GDM1 (cell line): ENCODE results near the gene STK32C.

Source experiments
- DNase-seq: peaks from one replicate; lab custom pipeline; 2025; lab: John Stamatoyannopoulos, UW

The STK32C gene

DNA sequence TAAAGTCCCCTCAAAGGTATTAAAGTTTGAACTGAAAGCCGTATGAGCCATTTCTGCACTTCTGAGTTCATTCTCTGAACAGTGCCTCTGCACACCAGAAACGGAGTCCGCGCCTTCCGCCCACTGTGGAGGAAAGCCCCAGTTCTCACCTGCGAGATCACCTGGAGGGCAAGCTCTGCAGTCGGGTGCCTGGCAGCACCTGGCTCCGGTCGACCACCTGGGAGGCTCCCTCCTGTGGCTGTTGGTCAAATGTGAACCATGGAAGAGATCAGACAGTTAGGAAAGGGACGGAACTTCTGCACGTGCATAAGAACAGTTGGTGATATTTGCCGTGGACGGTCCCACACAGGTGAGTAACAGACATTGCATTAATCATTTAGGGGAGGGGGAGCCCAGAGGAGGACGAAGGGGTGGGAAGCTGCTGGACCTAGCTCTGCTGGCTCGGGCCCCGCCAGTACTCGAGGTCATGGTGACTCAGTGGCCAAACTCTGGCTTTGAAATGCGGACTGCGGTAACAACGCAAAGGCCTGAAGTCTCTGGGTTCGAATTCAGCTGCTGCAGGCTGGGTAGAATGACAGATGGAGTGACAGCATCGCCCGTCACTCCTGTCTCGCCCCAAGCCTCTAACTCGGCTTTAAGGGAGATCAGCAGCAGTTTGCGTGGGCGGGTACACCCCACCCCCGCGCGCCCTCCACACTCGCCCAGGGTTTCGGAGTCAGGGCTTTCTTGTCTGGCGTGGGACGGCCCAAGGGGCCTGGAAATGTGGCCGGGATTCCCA, 122.7 kb downstream of the STK32C start:
- DNase-seq = no peak

DNA sequence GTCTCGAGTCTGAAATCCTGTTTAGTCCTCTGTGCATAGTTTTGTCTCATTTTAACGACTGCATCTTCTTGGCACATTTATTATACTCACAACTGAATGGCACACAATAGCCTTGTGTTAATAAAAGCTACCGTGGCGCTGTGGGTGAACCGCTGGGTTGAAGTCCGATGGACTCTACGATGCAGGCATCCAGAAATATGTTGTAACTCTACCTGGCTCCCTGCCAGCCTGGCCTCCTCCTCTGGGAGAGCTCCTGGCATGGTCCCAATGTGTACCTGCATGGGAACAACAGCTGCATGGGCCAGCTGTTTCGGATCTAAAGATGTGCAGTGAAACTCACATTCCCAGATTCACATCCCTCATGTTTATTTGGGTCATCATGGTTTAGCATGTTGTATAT, 124.7 kb downstream of the STK32C start:
- DNase-seq = no peak

DNA sequence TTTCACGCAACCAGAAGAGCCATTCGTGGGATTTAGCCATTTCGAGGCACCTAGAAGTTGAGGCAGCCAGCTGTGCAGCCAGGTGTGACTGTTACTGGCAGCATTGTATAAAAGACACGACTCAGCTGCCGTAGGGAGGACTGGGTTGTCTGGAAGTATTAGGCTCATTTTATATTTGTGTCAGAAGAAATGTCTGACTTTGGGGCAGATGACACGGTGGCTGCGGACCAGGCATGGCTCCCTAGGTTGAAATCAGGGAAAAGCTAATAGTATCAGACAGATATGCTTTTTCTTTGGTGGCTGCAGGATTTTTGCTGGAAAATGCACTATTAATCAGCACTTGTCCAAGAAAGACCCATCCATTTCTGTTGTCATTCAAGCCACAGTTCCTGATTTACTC, 125.2 kb downstream of the STK32C start:
- no peak for DNase-seq

DNA sequence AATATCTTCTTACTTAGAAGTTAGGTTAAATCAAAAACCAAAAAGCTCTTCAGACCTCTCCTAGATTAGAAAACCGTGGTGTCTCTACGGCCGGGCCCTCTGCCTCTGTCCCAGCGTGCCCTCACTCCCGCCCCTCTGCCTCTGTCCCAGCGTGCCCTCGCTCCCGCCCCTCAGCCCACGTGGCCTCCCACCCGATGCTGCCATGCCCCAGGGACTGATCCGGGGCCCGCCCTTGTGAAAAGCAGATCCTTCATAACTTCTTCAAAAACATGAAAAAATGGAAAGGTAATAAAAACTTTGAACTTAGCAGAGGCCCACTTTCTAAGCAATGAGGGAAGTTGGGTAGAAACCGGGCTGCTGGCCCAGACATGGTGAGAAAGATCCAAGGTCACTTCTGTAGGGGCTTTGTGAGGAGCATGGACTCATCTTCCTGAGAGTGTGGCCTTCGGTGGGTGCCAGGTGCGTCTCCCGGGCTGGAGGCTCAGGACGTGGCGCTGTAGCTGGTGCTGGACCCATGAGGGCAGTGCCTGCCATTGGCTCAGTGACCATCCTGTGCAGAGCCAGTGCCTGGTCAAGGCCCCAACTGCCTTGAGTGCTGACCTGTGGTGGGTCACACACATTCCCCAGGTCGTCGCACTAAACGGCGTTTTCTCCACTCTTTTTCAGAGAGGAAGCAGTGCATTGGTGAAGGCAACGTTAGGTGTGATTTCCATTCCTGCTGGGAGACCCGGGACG, 125.9 kb downstream of the STK32C start:
- DNase-seq = no peak

DNA sequence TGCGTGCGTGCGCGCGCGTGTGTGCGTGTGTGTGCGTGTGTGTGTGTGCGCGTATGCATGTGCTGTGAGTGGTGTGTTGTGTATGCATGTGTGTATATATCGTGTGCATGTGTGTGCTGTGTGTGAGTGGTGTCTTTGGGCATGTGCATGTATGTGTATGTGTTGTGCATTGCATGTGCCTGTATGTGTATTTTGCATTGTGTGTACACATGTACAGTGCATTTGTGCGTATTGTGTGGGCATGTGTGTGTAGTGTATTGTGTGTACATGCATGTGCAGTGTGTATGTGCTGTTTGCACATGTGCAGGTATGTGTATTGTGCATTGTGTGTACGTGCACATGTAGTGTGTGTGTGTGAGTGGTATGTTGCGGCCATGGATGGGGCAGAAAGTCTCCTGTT, 127.0 kb downstream of the STK32C start:
- DNase-seq = no peak

DNA sequence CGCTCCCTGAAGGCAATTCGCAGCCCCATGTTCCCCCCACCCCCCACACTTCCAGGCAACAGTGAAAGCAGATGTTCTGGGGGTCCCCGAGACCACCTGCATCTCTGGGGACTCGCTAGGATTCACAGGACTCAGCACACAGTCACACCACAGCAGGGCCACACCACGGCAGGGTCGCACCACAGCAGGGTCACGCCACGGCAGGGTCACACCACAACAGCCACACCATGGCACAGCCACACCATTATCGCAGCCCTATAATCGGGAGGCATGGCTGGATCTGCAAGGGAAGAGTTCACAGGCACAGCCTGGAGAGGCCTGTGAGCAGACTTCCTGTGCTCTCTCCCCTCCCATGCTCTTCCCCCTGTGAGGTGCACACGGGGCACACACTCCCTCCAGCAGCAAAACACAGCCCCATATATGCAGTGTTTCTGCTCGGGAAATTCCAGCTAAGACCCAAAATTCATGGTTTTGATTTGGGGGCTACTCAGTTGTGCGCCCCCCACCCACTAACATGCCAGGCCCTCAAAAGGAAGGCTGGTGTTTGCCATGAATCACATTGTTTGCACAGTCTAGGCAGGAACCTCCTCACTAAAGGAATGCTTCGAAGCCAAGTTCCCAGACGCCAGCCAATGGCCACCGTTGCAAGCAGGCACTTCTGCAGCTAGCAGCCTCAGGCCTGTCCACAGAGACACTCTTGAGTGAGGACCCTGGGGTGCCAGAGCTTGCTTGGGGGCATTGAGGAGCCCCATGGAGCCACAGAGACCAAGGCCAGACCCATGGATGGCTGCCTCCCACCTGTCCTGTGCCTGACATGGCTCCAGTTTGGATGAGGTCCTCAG, 128.0 kb downstream of the STK32C start:
- DNase-seq = no peak

DNA sequence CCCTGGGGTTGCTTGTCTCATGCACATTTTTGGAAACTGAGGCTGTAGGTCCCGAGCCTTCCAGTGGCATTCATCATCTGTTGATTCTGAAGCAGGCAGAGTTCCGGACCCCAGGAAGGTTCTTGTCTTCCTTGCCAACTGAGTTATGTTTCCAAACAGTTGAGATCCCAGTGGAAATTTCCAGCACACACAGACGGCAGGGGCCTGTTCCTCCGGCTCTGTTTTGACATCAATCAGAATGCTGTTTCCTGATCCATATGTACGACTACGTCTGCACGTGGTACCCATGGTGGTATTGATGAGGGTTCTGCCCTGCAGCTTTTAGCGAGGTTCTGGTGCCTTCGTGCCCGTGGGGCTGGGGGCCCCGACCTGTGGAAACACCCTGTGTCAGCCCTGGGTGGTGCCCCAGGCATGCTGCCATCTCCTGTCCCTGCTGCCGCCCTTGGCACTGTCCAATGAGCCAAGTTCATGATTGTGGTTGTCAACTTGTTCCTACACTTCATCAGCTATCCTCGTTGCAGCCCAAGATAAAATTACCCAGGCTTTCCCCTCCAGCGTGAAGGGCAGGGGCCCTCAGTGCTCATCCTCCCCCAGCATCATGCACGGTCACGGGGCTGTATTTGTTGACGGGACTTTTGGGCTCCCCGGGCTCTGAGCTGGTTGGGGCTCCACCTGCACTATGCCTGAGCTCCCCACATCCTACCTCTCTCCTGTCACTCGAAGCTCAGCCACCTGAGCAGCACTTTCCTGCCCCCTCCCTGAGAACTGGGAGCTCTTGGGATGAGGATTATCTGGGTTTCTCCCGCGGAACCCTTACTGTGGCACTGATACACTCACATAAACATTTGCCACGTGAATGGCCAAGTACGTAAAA, 128.8 kb downstream of the STK32C start:
- DNase-seq = no peak

DNA sequence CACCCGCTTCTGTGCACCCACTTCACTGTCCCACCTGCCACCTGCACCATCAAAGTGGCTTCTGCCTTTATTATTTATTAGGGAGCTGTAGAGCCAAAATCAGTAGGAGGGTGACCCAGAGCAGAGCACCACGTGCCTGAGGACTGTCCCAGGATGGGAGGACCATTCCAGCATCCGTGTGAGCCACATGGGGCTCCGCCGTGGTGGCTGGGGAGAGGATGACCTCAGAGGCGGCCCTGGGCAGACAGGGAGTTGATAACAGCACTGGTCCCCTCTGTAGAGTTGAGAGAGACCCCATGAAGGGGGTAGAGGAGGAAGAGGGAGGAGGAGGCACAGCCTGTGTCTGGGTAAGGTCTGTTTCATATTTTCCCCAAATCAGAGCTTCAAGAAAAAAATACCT, 129.7 kb downstream of the STK32C start:
- no peak for DNase-seq

DNA sequence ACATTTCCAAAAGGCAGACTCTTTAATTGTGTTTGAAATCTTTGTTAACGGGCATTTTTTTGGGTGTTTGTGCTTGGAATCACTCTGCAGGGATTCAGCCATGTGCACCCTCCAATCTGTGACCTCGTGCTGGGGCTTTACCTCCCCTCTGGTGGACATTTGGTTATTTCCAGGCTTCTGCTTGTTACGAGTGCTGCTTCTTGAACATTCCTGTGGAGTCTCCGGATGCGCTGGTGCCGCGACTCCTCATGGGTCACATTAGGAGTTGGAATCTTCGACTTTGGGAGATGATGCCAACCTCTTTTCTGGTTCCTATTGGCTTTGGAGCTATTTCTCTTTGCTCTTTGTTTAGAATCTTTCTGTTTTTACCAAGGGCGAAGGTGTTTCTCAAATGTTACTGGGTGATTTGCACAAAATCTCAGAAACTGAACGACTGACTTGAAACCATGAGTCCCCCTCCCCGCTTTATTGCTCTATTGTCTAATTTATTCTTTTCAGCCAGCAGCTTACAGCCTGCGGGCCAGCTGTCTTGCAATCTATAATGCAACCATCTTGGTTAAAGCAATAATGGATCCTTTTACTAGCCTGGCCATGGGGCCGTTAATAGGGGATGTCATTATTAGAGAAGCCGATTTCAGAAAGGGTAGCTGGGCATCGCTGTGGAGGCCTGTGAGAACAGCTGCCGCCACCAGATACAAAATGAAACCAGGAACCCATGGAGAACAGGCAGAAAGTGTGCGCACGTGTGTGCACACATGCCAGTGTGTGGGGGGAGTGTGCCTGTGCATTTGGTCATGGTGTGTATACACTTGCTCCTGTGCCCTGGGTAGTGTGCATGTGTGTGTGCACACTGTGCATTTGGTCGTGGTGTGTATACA, 130.9 kb downstream of the STK32C start:
- no peak for DNase-seq

DNA sequence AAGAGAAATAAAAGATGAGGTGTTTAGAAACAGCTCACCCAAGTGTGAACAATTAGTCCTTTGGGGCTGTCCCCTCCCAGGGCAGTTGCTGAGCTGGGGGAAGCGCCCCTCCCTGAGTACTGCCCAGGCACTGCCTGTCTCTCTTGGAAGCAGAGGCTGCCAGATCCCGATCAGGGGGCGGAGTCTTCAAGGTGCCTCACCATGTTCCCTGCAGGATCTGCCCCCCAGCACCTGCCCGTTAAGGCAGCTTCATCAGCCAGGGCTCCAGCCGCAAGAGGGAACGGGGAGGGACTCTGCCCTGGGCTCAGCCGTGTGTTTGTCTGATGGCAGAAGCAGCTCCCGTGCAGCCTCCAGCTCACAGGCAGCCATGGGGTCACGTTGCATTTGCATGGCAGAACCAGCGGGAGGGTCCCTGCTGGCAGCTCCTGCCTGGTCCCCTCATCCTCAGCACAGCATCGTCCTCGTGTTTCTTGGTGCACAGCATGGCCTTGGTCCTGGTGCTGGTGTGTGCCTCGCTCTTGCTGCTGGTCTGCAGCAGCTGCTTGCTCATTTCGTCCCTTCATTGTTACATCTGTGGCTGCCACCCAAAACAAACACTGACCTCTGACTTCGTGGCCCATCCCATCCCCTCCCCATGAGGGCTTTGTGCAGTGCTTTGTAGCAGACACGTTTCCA, 131.7 kb downstream of the STK32C start:
- DNase-seq = no peak

DNA sequence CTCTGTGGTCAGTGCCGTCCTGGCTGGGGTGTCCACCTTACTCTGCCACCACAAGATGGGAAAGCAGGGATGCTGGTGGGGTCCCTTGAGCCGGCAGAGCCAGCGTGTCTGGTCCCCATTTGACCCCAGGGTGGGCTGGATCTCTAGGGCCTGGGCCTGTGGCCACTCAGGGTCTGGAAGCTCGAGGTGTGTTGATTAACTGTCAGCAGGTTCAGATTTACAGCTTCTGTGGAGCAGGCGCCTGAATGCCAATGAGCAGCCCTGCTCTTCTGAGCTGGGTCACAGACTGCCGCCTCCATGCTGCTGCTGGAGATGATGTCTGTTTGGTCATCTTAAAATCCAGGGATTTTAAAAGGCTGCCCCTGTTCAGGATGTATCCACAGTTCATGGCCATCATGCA, 132.3 kb downstream of the STK32C start:
- no peak for DNase-seq

DNA sequence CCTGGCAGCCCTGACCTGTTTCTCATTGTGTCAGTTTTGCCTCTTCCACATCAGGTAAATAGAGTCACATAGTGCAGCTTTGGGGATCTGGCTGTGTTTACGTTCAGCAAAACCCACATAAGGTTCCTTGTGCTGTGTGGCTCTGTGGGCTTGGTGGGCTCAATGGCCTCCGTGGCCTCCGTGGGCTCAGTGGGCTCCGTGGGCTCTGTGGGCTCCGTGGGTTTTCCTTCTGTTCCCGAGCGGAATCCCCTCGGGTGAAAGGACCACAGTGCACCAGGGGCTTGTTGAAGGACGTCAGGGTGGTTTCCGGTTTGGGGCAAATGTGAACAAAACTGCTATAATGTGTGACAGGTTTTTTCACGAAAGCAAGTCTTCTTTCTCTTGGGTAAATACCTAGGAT, 133.5 kb downstream of the STK32C start:
- no peak for DNase-seq

DNA sequence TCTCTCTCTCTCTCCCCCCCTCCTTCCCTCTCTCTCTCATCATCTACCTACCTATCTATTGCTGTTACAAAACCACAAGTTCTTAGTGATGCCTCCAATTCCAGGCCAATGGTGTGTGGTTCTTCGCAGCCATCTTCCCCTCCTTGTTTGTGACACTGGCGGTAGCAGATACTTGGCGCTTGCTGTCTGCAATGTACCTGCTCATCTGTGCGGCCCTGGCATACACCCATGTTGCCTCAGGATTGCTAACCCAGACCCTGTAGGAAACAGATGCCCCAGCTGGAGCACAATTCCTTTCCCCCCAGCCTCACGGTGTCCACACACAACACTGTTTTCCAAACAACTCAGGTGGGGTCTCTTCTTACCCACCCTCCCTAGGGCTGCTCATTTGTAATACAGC, 134.6 kb downstream of the STK32C start:
- no peak for DNase-seq

DNA sequence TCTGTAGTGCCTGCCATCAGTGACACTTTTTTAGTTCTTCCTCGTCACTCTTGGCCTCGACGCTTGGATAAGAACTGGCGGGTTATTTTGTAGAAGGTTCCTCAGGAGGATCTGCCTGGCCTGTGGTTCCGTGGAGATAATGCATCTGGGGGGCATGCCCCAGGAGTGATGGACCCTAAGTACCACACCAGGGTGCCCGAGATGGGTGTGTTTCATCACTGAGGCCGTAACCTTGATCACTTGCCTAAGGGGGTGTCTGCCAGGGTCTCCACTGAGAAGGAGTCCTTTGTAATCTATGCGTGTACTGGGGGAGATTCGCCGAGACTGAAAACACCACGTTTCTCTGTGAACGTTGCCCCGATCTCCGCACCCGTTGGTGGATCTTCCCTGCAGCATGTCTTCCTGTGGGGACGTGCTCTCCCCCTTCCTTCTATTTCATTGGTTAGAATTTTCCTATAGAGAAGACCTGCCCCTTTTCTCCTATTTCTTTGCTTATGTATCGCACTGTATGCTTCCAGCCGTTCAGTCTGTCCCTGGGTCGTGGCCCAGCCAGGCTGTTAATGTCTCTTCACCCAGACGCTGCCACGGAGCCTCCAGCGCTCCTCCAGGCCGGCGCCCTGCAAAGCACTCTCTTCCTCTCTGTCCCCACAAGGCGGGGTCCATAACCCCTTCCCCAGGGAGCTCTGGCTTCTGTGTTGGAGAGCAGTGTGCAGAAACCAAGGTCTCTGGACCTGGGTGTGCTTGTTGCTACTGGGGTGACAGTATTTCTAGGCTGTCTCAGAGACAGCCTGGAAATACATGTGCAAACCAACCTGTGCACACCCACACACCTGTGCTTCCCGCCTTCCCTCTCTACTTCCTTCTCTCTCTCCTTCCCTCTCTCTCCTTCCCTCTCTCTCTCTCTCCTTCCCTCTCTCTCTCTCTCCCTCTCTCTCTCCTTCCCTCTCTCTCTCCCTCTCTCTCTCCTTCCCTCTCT, 135.4 kb downstream of the STK32C start:
- DNase-seq = no peak

DNA sequence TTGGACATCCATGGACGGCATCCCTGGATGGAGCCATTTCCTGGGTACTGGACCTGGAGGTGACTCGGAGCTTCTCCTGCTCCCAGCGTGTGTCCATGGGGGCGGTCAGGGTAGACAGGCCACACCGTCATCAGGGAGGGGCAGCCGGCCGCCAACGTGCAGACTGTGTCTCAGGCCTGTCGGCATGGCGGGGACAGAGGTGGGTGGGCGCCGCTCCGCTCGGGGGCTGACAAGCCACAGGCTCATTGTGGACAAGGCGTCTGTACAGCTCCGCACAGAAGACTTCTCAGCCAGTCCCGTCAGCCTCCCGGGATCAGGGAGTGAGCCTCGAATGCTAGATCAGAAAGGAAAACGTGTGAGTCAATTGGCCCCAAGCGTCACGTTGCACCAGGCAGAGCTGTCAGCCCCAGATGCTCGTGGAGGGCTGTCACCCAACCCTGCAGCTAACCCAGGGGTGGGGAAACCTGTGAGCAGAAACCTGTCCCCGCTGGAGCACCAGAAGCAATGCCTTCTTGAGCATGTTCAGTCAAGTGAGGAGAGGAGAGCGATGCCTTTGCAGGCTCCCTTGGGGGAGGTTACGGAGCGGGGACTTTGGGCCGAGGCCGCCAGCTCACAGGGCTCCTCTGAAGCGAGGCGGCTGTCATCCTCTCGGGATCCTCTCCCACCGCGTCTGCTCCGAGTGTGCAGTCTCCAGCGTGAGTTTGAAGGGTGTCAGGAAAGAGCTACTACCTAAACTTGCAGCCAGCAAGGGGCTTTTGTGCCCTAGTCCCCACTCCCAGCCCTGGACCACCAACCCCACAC, 137.0 kb downstream of the STK32C start:
- no peak for DNase-seq

DNA sequence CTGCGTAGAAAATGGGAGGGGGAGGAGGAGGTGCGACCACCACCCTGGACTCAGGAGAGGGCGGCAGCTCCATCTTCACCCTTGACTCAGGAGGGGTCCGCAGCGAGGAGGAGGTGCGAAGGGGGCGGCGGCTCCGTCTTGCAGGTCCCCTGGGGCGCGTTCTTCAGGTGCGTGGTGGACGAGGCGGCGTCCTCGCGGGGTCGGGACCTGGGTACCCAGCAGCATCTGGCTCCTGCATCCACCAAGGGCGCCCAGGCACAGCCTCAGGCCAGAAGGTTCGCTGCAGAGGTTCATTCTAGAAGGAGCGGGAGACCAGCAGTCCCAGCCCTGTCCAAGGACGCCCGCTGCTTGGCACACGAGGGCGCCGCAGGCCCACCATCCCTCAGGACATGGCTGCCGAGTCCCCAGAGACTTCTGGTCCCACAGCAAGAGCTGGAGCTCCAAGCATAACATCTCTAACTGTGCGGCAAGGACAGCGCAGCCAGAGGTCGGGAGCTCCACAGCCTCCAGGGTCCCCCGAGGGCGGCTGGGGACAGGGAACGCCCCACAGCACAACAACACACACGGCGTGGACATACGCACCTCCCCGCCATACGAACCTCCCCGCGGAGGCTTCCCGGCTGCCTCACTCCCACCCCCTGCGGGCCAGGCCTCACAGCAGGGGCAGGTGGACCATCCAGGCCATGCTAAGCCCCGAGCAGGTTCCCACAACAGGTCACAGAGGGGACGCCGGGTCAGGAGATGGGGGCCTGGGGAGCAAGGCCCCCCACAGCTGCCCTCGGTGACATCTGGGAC, 137.8 kb downstream of the STK32C start:
- DNase-seq = no peak

DNA sequence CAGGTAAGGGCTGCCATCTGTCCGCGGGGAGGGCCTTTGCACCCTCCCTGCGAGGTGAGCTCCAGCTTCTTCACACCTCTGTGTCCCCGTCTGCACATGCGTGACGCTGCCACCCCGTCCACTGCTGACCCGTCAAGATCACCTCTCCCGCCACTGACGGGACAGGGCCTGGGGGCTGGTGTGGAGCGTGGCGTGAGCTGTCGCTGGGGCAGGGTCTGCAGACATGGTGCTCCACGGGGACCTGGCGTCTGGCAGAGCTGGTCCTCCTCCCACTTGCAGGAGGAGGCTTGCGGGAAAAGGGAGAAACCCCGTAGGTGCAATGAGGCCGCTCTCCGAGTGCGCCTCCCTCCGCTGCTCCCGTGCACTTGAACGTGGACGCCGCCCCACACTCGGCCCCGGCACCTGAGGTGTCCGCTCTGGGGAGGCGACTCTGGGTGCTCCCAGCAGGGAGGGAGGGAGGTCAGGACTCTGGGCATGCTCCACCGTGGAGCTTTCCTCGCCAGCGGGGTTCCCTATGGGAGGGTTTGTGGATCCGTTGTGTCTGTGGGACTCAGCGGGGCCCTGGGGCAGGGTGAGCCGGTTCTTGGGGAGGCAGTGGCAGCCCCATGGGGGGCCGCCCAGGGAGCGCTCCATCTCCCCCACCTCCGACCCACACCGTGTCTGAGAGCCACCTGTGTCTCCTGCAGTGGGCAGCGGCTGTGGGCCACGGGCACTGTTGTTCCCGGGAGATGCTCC, 138.6 kb downstream of the STK32C start:
- no peak for DNase-seq
